Measurements from ENCODE around the gene NAALADL2.

- no peak for TF ChIP-seq CTCF (IDR thresholded peaks at IDR 0.05)
- no peak for TF ChIP-seq EZH2 (IDR thresholded peaks at IDR 0.05)
- TF ChIP-seq EZH2phosphoT487 (IDR thresholded peaks at IDR 0.05) = no peak
These were observed 732.2 kb downstream of the NAALADL2 start for GRCh38 chr3:175591375-175591774.

Measured in neural progenitor cell (in vitro differentiated cells).